GM18502 (cell line): Measurements from ENCODE around the gene STXBP2.

Experiments used
- ATAC-seq: cut with Tn5 transposase; IDR thresholded peaks from one replicate; pipeline ENCODE4 v1.9.1; 2021; ENCODE audit warnings: mild to moderate bottlenecking; ENCODE audit not compliant: unreplicated experiment, poor library complexity

The STXBP2 gene

GRCh38 chr19:7647156-7647555 is 10.2 kb downstream of the STXBP2 start:
- ATAC-seq, result no peak

- ATAC-seq, result no peak
Observed at GRCh38 chr19:7648265-7649014, 11.5 kb downstream of the STXBP2 start.

- no peak for ATAC-seq
Observed at GRCh38 chr19:7650148-7650547, 13.2 kb downstream of the STXBP2 start.

- ATAC-seq, result no peak
Observed at GRCh38 chr19:7652061-7652641, 15.2 kb downstream of the STXBP2 start.

GRCh38 chr19:7654401-7654800 is 17.5 kb downstream of the STXBP2 start:
- no peak for ATAC-seq

GRCh38 chr19:7655581-7655980 is 18.7 kb downstream of the STXBP2 start:
- ATAC-seq, result no peak

GRCh38 chr19:7657131-7657751 is 20.3 kb downstream of the STXBP2 start:
- ATAC-seq, result no peak

- ATAC-seq, result peak; percentile 73
Observed at GRCh38 chr19:7658219-7658686, 21.3 kb downstream of the STXBP2 start.

GRCh38 chr19:7661744-7662538 is 25.0 kb downstream of the STXBP2 start:
- ATAC-seq, result no peak

GRCh38 chr19:7662657-7663056 is 25.7 kb downstream of the STXBP2 start:
- ATAC-seq, result no peak

- ATAC-seq, result no peak
Observed at GRCh38 chr19:7663706-7664105, 26.8 kb downstream of the STXBP2 start.

GRCh38 chr19:7665076-7665475 is 28.2 kb downstream of the STXBP2 start:
- ATAC-seq, result no peak

GRCh38 chr19:7668842-7669241 is 31.9 kb downstream of the STXBP2 start, which contains the start of gene RETN:
RETN (plus strand) TSS chr19:7669049; CDS start chr19:7669327, 278 bp downstream.
- no peak for ATAC-seq

GRCh38 chr19:7669641-7670040 is 32.7 kb downstream of the STXBP2 start:
- ATAC-seq, result no peak

GRCh38 chr19:7670150-7670783 is 33.4 kb downstream of the STXBP2 start:
- no peak for ATAC-seq

GRCh38 chr19:7670790-7671189 is 33.9 kb downstream of the STXBP2 start:
- no peak for ATAC-seq

GRCh38 chr19:7672522-7672921 is 35.6 kb downstream of the STXBP2 start:
- no peak for ATAC-seq

GRCh38 chr19:7674010-7675005 is 37.4 kb downstream of the STXBP2 start:
- no peak for ATAC-seq

- ATAC-seq, result no peak
Observed at GRCh38 chr19:7676376-7676775, 39.5 kb downstream of the STXBP2 start.
